Inflammatory macrophage treated with lipopolysaccharide for 1 hour (primary cell): ENCODE results near the gene BSG.
A peak's percentile ranks its signal among the peaks of the same experiment; 100 is the strongest.
"Not testable (repeated sequence)": the region's sequence is repeated elsewhere in the genome, so short reads cannot be mapped to it uniquely, and the experiment has no call there.

Source experiments
- DNase-seq, 2 donors: peaks; one replicate each; pipeline ENCODE4 v3.0.0-alpha.2; 2020 to 2022

The BSG gene

DNA sequence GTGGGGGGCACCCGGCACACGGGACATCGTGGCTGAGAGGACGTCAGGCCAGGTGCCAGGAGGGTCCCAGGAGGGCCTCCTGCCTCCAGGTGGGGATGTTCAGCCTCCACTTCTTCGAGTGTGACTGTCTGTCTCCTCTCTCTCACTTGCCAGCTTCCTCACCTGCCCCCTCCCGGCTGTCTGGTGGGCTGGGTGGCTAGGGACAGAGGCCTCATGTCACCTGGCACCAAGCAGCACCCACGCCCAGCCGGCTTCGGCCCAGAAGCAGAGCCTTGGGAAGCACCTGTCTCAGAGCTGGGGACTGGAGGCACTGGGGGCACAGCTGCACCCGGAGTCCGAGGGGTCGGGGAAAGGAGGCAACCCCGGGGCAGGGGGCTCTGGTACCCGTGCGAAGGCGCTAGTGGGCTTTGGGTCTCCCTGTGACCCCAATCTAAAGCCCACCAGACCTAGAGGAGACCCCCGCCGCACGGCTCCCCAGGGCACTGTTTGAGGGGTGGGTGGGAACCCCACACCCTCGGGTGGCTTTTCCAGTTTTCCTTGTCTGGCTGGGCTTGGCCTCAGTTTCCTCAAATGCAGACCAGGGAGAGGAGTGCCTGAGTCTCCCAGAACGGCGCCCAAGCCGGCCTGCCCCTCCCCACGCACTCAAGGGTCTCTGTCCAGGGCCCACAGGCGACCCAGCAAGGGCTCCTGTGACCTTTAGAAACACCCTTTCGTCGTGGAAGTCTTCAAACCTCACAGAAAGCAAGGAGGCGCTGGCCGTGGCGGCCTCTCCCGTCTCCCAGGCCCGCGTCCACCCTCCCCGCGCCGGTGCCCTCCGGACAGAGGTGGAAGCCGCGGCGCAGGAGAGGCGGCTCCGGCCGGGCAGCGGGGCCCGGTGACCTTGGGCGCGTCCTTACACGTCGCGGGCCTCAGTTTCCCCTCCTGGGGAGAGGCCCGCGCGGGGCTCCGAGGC is 16.6 kb downstream of the BSG start:
- DNase-seq = no peak

GRCh38 chr19:589693-590395 is 17.4 kb downstream of the BSG start, which contains the start of gene HCN2:
TSS of gene HCN2 (plus strand) at chr19:589881. CDS start at chr19:589946, 65 bp downstream.
- no peak for DNase-seq

- no peak for DNase-seq
Measured at GRCh38 chr19:590396-590745, 18.0 kb downstream of the BSG start.

DNA sequence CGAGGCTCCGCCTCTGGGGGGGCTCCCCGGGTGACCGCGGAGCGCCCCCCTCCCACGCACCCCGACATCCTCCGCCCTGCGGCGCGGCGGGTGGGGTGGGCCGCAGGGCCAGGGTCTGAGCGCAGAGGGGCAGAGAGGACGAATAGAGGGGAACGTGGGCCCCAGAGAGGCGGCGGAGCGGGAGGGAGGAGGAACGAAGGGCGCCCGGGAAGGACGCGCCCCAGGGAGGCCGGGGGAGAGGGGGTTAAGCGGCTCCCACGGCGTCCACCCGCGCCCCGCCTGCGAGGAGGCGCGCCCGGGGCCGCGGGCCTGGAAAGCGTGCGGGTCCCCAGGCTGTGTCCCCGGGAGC is 18.3 kb downstream of the BSG start:
- no peak for DNase-seq

- DNase-seq = peak in 1 of 2 donors; percentile 21
Measured at GRCh38 chr19:591099-591958, 18.9 kb downstream of the BSG start.

- DNase-seq = no peak
Measured at GRCh38 chr19:592101-592500, 19.7 kb downstream of the BSG start.

DNA sequence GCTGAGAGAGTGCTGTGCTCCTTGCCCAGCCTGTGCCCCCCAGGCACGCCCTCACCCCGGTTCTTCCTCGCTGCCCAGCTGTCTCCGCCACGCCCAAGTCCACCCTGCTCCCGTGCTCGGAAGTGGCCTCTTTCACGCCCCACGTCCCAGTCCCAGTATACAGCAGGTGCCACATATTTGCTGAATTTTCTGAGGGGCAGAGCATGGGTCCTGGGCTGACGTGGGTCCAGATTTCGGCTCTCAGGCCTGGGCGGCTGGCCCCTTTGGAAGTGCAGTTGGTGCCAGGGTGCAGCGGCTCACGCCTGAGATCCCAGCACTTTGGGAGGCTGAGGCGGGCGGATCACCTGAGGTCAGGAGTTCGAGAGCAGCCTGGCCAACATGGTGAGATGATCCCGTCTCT is 20.7 kb downstream of the BSG start:
- no peak for DNase-seq

GRCh38 chr19:593505-593904 is 21.1 kb downstream of the BSG start:
- peak in 1 of 2 donors; percentile 46 for DNase-seq

- no peak for DNase-seq
Measured at GRCh38 chr19:594265-594870, 22.0 kb downstream of the BSG start.

- no peak for DNase-seq
Measured at GRCh38 chr19:595326-596262, 23.2 kb downstream of the BSG start.

GRCh38 chr19:596263-596655 is 23.9 kb downstream of the BSG start:
- no peak for DNase-seq

DNA sequence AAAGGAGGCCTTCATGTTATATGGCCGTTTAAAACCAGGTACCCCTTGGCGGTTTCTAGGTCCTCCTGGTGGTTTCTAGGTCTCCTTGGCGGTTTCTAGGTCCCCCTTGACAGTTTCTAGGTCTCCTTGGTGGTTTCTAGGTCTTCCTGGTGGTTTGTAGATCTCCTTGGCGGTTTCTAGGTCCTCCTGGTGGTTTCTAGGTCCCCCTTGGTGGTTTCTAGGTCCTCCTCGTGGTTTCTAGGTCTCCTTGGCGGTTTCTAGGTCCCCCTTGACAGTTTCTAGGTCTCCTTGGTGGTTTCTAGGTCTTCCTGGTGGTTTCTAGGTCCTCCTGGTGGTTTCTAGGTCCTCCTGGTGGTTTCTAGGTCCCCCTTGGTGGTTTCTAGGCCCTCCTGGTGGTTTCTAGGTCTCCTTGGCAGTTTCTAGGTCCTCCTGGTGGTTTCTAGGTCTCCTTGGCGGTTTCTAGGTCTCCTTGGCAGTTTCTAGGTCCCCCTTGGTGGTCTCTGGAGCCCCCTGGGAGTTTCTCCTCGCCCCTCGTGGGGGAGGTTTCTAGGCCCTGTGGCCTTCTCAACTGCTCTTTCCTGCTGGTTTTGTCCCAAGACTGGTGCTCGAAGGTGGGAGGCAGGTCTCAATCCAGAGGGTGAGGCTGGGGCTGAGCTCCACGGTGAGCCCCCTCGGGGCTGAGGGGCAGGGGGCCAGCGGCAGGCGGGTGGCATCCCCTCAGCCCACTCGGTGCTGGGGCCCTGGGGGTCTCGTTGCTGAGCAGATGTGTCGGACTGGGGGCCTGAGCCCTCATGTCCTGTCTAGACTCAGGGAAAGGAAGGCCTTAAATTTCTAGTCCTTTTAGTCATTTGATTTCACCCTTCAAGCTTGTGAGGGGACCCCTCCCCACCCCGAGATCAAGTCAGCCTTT is 25.3 kb downstream of the BSG start:
- no peak for DNase-seq

GRCh38 chr19:601310-601709 is 28.9 kb downstream of the BSG start:
- DNase-seq = no peak

DNA sequence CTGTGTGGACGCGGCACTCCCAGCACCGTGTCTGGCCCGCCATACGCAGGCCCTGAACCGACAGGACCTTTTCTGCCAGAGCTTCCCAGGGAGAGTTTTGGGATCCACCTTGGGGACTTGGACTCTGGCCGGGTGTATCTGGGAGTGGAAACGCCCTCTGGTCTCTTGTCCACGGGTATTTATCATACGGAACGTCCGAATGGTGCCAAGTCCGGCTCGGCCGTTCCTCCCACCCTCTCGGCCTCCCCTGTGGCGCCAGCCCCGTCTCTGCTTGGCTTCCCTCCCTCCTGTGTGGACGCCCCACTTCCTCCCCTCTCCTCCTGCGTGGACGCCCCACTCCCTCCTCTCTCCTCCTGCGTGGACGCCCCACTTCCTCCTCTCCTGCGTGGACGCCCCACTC is 29.4 kb downstream of the BSG start:
- no peak for DNase-seq

DNA sequence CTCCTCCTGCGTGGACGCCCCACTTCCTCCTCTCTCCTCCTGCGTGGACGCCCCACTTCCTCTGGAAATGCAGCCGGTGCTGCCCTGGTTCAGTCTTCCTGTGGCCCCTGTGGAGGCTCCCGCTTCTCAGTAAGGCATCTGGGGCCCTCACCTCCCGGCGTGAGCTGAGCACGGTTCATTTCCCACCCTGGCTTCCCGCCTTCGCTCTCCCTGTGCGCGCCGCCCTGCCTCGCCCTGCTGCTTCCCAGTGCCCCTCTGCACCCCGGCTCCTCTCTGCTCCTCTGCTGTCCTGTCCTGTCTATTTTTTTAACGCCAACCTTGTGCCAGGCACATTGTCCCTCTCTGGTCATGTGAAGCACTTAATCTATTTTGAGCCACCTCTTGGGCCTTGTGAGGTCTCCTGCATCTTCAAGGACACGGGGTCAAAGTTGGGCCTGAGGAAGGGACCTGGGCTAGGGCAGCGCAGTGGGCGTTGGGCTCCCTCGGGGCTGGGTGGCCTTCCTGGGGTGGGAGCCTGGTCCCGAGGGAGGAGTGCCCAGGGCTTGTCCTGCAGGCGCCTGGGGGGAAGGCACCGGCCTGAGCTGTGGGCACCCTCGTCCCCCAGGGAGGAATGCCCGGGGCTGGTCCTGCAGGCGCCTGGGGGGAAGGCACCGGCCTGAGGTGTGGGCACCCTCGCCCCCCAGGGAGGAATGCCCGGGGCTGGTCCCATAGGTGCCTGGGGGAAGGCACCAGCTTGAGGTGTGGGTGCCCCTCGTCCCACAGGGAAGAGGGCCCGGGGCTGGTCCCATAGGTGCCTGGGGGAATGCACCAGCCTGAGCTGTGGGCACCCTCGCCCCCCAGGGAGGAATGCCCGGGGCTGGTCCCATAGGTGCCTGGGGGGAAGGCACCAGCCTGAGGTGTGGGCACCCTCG is 30.2 kb downstream of the BSG start:
- no peak for DNase-seq

GRCh38 chr19:603302-603639 is 30.9 kb downstream of the BSG start:
- DNase-seq = not testable (repeated sequence)

- not testable (repeated sequence) for DNase-seq
Measured at GRCh38 chr19:603779-604178, 31.4 kb downstream of the BSG start.

DNA sequence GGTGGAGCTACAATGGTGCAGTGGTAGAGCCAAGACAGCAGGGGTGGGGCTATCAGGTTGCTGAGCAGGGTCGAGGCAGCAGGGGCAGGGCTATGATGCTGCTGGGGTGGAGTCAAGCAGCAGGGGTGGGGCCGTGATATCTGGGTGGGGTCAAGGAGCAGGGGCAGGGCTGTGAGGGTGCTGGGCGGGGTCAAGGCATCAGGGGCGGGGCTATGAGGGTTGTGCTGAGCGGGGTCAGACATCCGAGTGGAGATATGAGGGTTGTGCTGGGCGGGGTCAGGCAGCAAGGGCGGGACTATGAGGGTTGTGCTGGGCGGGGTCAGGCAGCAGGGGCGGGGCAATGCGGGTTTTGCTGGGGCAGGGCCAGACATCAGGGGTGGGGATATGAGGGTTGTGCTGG is 32.0 kb downstream of the BSG start:
- DNase-seq = peak; percentile 11 to 12
